IMR-90 (cell line): Measurements from ENCODE around the gene DLGAP4. TPM values are rescaled to one million over a fixed set of nuclear protein-coding genes. Genes with fewer than 3 reads are reported as not detected.

Experiments used
- ATAC-seq: fragments of 200-7000 bp; cut with Tn5 transposase; 2 replicates; pipeline ENCODE4 v1.9.1; 2020; ENCODE audit warnings: low read depth, mild to moderate bottlenecking, moderate library complexity
- BruUV-seq: library from RNA; stranded (reverse); fragments of 400-500 nt; replicated peaks from 2 replicates; lab custom pipeline; 2021; lab: Mats Ljungman, UMichigan
- CTCF ChIA-PET: fragments of 300-600 bp; formaldehyde crosslinking; extraction: SDS; loops from one replicate; lab custom pipeline; 2021; ENCODE audit warnings: antibody characterized with exemption; lab: Yijun Ruan, JAX
- POLR2A ChIA-PET: fragments of 300-600 bp; sonication (Branson Sonifier 250); formaldehyde crosslinking; loops from one replicate; lab custom pipeline; 2022; ENCODE audit warnings: antibody characterized with exemption; ENCODE audit not compliant: unreplicated experiment; lab: Charles Lee
- DNase-seq: peaks from one replicate; pipeline ENCODE4 v3.0.0; 2013
- H2AFZ ChIP-seq: replicated peaks from 2 replicates; pipeline ENCODE3; 2013; ENCODE audit warnings: low read length, mild to moderate bottlenecking; ENCODE audit not compliant: poor library complexity
- H2AK5ac ChIP-seq: 2 replicates; pipeline ENCODE4 v1.6.1; 2013; ENCODE audit warnings: low read depth, low read length, inconsistent platforms
- H2AK9ac ChIP-seq: replicated peaks from 2 replicates; pipeline ENCODE3; 2013; ENCODE audit warnings: mild to moderate bottlenecking, low read depth, low read length, moderate library complexity; ENCODE audit not compliant: poor library complexity
- H2BK120ac ChIP-seq: 2 replicates; pipeline ENCODE4 v1.6.1; 2013; ENCODE audit warnings: low read depth, low read length, inconsistent platforms
- H2BK15ac ChIP-seq: 3 replicates; pipeline ENCODE4 v1.6.1; 2013; ENCODE audit warnings: low read depth, low read length, inconsistent platforms
- H2BK20ac ChIP-seq: 2 replicates; pipeline ENCODE4 v1.6.1; 2013; ENCODE audit warnings: low read depth, mild to moderate bottlenecking, inconsistent platforms, low read length, moderate library complexity
- H2BK5ac ChIP-seq: 2 replicates; pipeline ENCODE4 v1.6.1; 2013; ENCODE audit warnings: mild to moderate bottlenecking, low read depth, low read length, inconsistent platforms; ENCODE audit not compliant: poor library complexity, severe bottlenecking
- H3K14ac ChIP-seq: replicated peaks from 2 replicates; pipeline ENCODE4 v1.6.1; 2013; ENCODE audit warnings: low read depth, low read length, inconsistent platforms
- H3K18ac ChIP-seq: 2 replicates; pipeline ENCODE4 v1.6.1; 2013; ENCODE audit warnings: low read depth, low read length, control low read depth
- H3K23ac ChIP-seq: 2 replicates; pipeline ENCODE4 v1.6.1; 2013; ENCODE audit warnings: low read depth, low read length, inconsistent platforms
- H3K27ac ChIP-seq: 2 replicates; pipeline ENCODE4 v1.5.1; 2013; ENCODE audit warnings: mild to moderate bottlenecking, control low read depth, low read length; ENCODE audit not compliant: insufficient read depth
- H3K27me3 ChIP-seq: 2 replicates; pipeline ENCODE4 v1.6.1; 2013; ENCODE audit warnings: low read length; ENCODE audit not compliant: control insufficient read depth, insufficient read depth
- H3K36me3 ChIP-seq: 2 replicates; pipeline ENCODE4 v1.6.1; 2013; ENCODE audit warnings: low read length, mixed read lengths; ENCODE audit not compliant: control insufficient read depth, insufficient read depth
- H3K4ac ChIP-seq: 2 replicates; pipeline ENCODE4 v1.6.1; 2013; ENCODE audit warnings: low read depth, low read length, inconsistent platforms
- H3K4me1 ChIP-seq: 2 replicates; pipeline ENCODE4 v1.6.1; 2013; ENCODE audit warnings: low read length, mixed read lengths; ENCODE audit not compliant: control insufficient read depth, insufficient read depth
- H3K4me2 ChIP-seq: 2 replicates; pipeline ENCODE4 v1.6.1; 2013; ENCODE audit warnings: low read depth, mild to moderate bottlenecking, control low read depth, low read length, moderate library complexity
- H3K4me3 ChIP-seq: 2 replicates; pipeline ENCODE4 v1.5.1; 2013; ENCODE audit warnings: low read depth, mild to moderate bottlenecking, control low read depth, low read length, moderate library complexity; ENCODE audit not compliant: insufficient read depth
- H3K56ac ChIP-seq: 2 replicates; pipeline ENCODE4 v1.6.1; 2013; ENCODE audit warnings: low read length, inconsistent platforms; ENCODE audit not compliant: insufficient read depth; ENCODE audit errors: extremely low read depth
- H3K79me1 ChIP-seq, 2 experiments: 2 replicates each; pipeline ENCODE4 v1.6.1; 2013; ENCODE audit warnings: low read length in 2 of 2, inconsistent platforms in 1 of 2, low read depth in 1 of 2
- H3K9ac ChIP-seq: 2 replicates; pipeline ENCODE4 v1.6.1; 2013; ENCODE audit warnings: low read depth, low read length, control low read depth
- H3K9me1 ChIP-seq: 2 replicates; pipeline ENCODE4 v1.6.1; 2013; ENCODE audit warnings: low read length, inconsistent platforms; ENCODE audit not compliant: insufficient read depth
- H3K9me3 ChIP-seq: 2 replicates; pipeline ENCODE4 v1.6.1; 2013; ENCODE audit warnings: low read length; ENCODE audit not compliant: control insufficient read depth, insufficient read depth
- H4K20me1 ChIP-seq: 2 replicates; pipeline ENCODE4 v1.6.1; 2013; ENCODE audit warnings: low read length, inconsistent platforms; ENCODE audit not compliant: insufficient read depth
- H4K5ac ChIP-seq: 2 replicates; pipeline ENCODE4 v1.6.1; 2013; ENCODE audit warnings: mild to moderate bottlenecking, low read depth, low read length, control low read depth
- H4K8ac ChIP-seq, 2 experiments: 2 replicates each; pipeline ENCODE4 v1.6.1; 2013; ENCODE audit warnings: low read depth in 2 of 2, low read length in 2 of 2, control low read depth in 1 of 2, inconsistent platforms in 1 of 2
- H4K91ac ChIP-seq: 2 replicates; pipeline ENCODE4 v1.6.1; 2013; ENCODE audit warnings: low read depth, low read length, inconsistent platforms; ENCODE audit not compliant: insufficient read depth
- BHLHE40 ChIP-seq: fragments of 150-350 bp; IDR thresholded peaks from 2 replicates; pipeline ENCODE4 v1.6.1; 2016; ENCODE audit warnings: mild to moderate bottlenecking, low read depth, low read length
- CEBPB ChIP-seq: IDR thresholded peaks from 2 replicates; pipeline ENCODE4 v1.6.1; 2012; ENCODE audit warnings: low read depth, low read length, improper control_type of control experiment
- CHD1 ChIP-seq: IDR thresholded peaks from 2 replicates; pipeline ENCODE4 v1.6.1; 2012; ENCODE audit warnings: low read depth, low read length, improper control_type of control experiment
- FOS ChIP-seq: fragments of 150-350 bp; IDR thresholded peaks from 2 replicates; pipeline ENCODE4 v1.6.1; 2016; ENCODE audit warnings: low read depth, low read length
- MAFK ChIP-seq: IDR thresholded peaks from 2 replicates; pipeline ENCODE4 v1.6.1; 2012; ENCODE audit warnings: low read depth, low read length, improper control_type of control experiment
- MAZ ChIP-seq: IDR thresholded peaks from 2 replicates; pipeline ENCODE4 v1.6.1; 2012; ENCODE audit warnings: low read depth, mild to moderate bottlenecking, low read length, improper control_type of control experiment, moderate library complexity, borderline replicate concordance
- MXI1 ChIP-seq: IDR thresholded peaks from 2 replicates; pipeline ENCODE4 v1.6.1; 2012; ENCODE audit warnings: low read depth, mild to moderate bottlenecking, low read length, moderate library complexity, borderline replicate concordance
- NFE2L2 ChIP-seq: fragments of 150-350 bp; IDR thresholded peaks from 2 replicates; pipeline ENCODE4 v1.6.1; 2016; ENCODE audit warnings: low read depth, mild to moderate bottlenecking, low read length
- POLR2A ChIP-seq: IDR thresholded peaks from 2 replicates; pipeline ENCODE4 v1.6.1; 2012; ENCODE audit warnings: mild to moderate bottlenecking, low read depth, low read length
- RAD21 ChIP-seq: IDR thresholded peaks from 2 replicates; pipeline ENCODE4 v1.6.1; 2012; ENCODE audit warnings: low read length, improper control_type of control experiment
- RCOR1 ChIP-seq: IDR thresholded peaks from 2 replicates; pipeline ENCODE4 v1.6.1; 2012; ENCODE audit warnings: mild to moderate bottlenecking, low read length, improper control_type of control experiment; ENCODE audit not compliant: insufficient replicate concordance
- RFX5 ChIP-seq: IDR thresholded peaks from 2 replicates; pipeline ENCODE4 v1.8.0; 2012; ENCODE audit warnings: low read depth, mild to moderate bottlenecking, low read length, moderate library complexity
- SMC3 ChIP-seq: fragments of 150-350 bp; IDR thresholded peaks from 2 replicates; pipeline ENCODE4 v1.6.1; 2016; ENCODE audit warnings: low read depth, mild to moderate bottlenecking, antibody characterized with exemption, low read length, moderate library complexity
- WGBS, 2 experiments: methylation state at CpG; one replicate each; pipeline versions ENCODE4 v1.1.5 to v1.1.7; 2013; ENCODE audit warnings: missing lambda C conversion rate in 2 of 2; ENCODE audit not compliant: insufficient read length in 1 of 2; ENCODE audit errors: extremely low coverage in 2 of 2; 5-methylcytosine and 5-hydroxymethylcytosine counted together
- dilution Hi-C: fragments of 300-500 bp; cut with HindIII; formaldehyde crosslinking; loops from one replicate; pipeline ENCODE4 v1.14.3; 2018; ENCODE audit warnings: low sequenced_read_pairs; ENCODE audit not compliant: unreplicated experiment
- in situ Hi-C: fragments of 300-500 bp; cut with MboI; formaldehyde crosslinking; loops from 3 replicates; pipeline ENCODE4 v1.14.3; 2019; ENCODE audit warnings: low sequenced_read_pairs, inconsistent platforms, mixed read lengths
- intact Hi-C: fragments of 100-400 bp; cut with micrococcal nuclease; formaldehyde crosslinking; loops from 2 replicates; pipeline ENCODE4 v1.10.0; 2022
- polyA plus RNA-seq, 3 experiments: library from polyadenylated mRNA; depleted of rRNA; stranded (reverse); fragments of >200 nt; gene quantifications; 2 replicates each; pipeline ENCODE4 v1.2.3, GENCODE V29; 2012; ENCODE audit warnings: low replicate concordance in 1 of 3
- total RNA-seq: library from RNA; depleted of rRNA; stranded (reverse); fragments of >200 nt; gene quantifications from 2 replicates; pipeline ENCODE4 v1.2.3, GENCODE V29; 2012
- TF ChIP-seq, protein P1 (sequence below): conservative IDR thresholded peaks from 2 replicates; pipeline ENCODE4 v1.5.1; 2012; ENCODE audit warnings: mild to moderate bottlenecking, low read depth, low read length, improper control_type of control experiment
- TF ChIP-seq, protein P2 (sequence below): fragments of 150-350 bp; IDR thresholded peaks from 2 replicates; pipeline ENCODE4 v1.6.1; 2016; ENCODE audit warnings: low read depth, mild to moderate bottlenecking, low read length, moderate library complexity, borderline replicate concordance
- TF ChIP-seq, protein P3 (sequence below): fragments of 150-350 bp; IDR thresholded peaks from 2 replicates; pipeline ENCODE4 v1.6.1; 2017; ENCODE audit warnings: mild to moderate bottlenecking, antibody characterized with exemption, low read length, low read depth

Gene DLGAP4
- total and polyA plus RNA-seq, 2 of the 4 experiments (the other 2 are of a cell fraction), result 32.3 to 73.2 TPM

DNA sequence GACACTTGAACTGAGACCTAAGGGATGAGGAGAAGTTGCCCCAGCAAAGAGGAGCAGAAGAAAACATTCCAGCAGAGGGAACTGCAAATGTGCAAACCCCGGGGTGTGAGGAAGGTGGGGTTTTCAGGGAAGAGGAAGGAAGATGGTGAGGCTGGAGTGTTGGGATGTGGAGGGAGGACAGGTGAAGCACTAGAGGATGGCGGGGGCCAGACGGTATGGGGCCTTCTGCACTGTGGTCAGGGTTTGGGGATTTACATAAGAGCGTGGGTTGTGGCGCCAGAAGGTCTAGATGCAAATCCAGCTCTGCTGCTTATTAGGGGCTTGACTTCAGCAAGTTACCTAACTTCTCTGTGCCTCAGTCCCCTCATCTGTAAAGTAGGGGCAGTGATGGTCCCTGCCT lies 16.0 kb downstream of the DLGAP4 start:
- ChIA-PET POLR2A (no interaction called here), CTCF (no interaction called here)
- Histone ChIP-seq H2BK5ac (no peak overlapping the region), H3K4me1 (no peaks in the 10 kb centered on the region), H4K20me1 (no peaks in the 10 kb centered on the region), H3K9ac (no peak overlapping the region), H3K9me3 (no peaks in the 10 kb centered on the region), H2AK9ac (no peak overlapping the region), H3K9me1 (no peaks in the 10 kb centered on the region), H2BK20ac (no peak overlapping the region), H3K4ac (no peak overlapping the region), H3K14ac (no peak overlapping the region), H3K27me3 (peaks cover 17% of the 10 kb centered on the region), H3K4me2 (no peak overlapping the region), H4K5ac (no peak overlapping the region), H3K23ac (no peak overlapping the region), H2BK15ac (no peak overlapping the region), H3K18ac (no peak overlapping the region), H4K91ac (no peak overlapping the region), H2BK120ac (no peak overlapping the region), H2AFZ (no peak overlapping the region), H2AK5ac (no peak overlapping the region), H3K27ac (no peak overlapping the region), H3K36me3 (no peaks in the 10 kb centered on the region), H3K56ac (no peak overlapping the region), H3K79me1 (no peaks in the 10 kb centered on the region), H3K4me3 (no peak overlapping the region), H4K8ac (no peak overlapping the region)
- no CpG with 5 or more reads among the region's 5 CpGs for WGBS, 2 experiments
- TF ChIP-seq BHLHE40 (no peak), FOS (no peak), CHD1 (no peak), NFE2L2 (no peak), MAFK (no peak), SMC3 (no peak), CEBPB (no peak), RCOR1 (no peak), RAD21 (no peak), RFX5 (no peak), MXI1 (no peak), POLR2A (no peak), MAZ (no peak)
- TF ChIP-seq, protein P1, sequence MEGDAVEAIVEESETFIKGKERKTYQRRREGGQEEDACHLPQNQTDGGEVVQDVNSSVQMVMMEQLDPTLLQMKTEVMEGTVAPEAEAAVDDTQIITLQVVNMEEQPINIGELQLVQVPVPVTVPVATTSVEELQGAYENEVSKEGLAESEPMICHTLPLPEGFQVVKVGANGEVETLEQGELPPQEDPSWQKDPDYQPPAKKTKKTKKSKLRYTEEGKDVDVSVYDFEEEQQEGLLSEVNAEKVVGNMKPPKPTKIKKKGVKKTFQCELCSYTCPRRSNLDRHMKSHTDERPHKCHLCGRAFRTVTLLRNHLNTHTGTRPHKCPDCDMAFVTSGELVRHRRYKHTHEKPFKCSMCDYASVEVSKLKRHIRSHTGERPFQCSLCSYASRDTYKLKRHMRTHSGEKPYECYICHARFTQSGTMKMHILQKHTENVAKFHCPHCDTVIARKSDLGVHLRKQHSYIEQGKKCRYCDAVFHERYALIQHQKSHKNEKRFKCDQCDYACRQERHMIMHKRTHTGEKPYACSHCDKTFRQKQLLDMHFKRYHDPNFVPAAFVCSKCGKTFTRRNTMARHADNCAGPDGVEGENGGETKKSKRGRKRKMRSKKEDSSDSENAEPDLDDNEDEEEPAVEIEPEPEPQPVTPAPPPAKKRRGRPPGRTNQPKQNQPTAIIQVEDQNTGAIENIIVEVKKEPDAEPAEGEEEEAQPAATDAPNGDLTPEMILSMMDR, result no peak
- TF ChIP-seq, protein P2, sequence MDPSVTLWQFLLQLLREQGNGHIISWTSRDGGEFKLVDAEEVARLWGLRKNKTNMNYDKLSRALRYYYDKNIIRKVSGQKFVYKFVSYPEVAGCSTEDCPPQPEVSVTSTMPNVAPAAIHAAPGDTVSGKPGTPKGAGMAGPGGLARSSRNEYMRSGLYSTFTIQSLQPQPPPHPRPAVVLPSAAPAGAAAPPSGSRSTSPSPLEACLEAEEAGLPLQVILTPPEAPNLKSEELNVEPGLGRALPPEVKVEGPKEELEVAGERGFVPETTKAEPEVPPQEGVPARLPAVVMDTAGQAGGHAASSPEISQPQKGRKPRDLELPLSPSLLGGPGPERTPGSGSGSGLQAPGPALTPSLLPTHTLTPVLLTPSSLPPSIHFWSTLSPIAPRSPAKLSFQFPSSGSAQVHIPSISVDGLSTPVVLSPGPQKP, result no peak
- TF ChIP-seq, protein P3, sequence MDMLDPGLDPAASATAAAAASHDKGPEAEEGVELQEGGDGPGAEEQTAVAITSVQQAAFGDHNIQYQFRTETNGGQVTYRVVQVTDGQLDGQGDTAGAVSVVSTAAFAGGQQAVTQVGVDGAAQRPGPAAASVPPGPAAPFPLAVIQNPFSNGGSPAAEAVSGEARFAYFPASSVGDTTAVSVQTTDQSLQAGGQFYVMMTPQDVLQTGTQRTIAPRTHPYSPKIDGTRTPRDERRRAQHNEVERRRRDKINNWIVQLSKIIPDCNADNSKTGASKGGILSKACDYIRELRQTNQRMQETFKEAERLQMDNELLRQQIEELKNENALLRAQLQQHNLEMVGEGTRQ, result no peak
- intact Hi-C loops, result no loop called here
- BruUV-seq, result no TSS peak
- in situ Hi-C loops, result no loop called here
- DNase-seq (no peak), ATAC-seq (no peak)
- dilution Hi-C loops, result no loop called here
